OCI-LY7 (cell line): ENCODE measurements around the gene DDTL. TPM values are rescaled to one million over a fixed set of nuclear protein-coding genes. Genes with fewer than 3 reads are reported as not detected.
"Not testable (repeated sequence)": the region's sequence is repeated elsewhere in the genome, so short reads cannot be mapped to it uniquely, and the experiment has no call there.

Source experiments
- BruUV-seq: library from RNA; stranded (reverse); fragments of 400-500 nt; replicated peaks from 2 replicates; lab custom pipeline; 2021; lab: Mats Ljungman, UMichigan
- CTCF ChIA-PET: fragments of 300-600 bp; sonication (Branson Sonifier 250); formaldehyde crosslinking; loops from one replicate; lab custom pipeline; 2022; ENCODE audit warnings: antibody characterized with exemption; ENCODE audit not compliant: unreplicated experiment; lab: Charles Lee
- POLR2A ChIA-PET: fragments of 300-600 bp; sonication (Branson Sonifier 250); formaldehyde crosslinking; loops from one replicate; lab custom pipeline; 2022; ENCODE audit warnings: antibody characterized with exemption; lab: Charles Lee
- DNase-seq: peaks from one replicate; pipeline ENCODE4 v3.0.0-alpha.2; 2015; ENCODE audit warnings: low spot score
- H2AFZ ChIP-seq: fragments of 200-600 bp; sonication (generic), shearing (Covaris generic); 2 replicates; pipeline ENCODE4 v1.6.1; 2014; ENCODE audit warnings: mild to moderate bottlenecking, antibody characterized with exemption, low read length, moderate library complexity
- H3K27ac ChIP-seq: fragments of 200-600 bp; sonication (generic); 2 replicates; pipeline ENCODE4 v1.5.1; 2014; ENCODE audit warnings: mixed run types, low read depth, mild to moderate bottlenecking, moderate library complexity, low read length, inconsistent platforms; ENCODE audit not compliant: poor library complexity, severe bottlenecking
- H3K36me3 ChIP-seq: fragments of 200-600 bp; sonication (generic); 2 replicates; pipeline ENCODE4 v1.6.1; 2014; ENCODE audit warnings: mild to moderate bottlenecking, antibody characterized with exemption, low read length, moderate library complexity, mixed read lengths; ENCODE audit not compliant: insufficient read depth
- H3K4me1 ChIP-seq: fragments of 200-600 bp; sonication (generic); 2 replicates; pipeline ENCODE4 v1.5.1; 2014; ENCODE audit warnings: mild to moderate bottlenecking, low read length; ENCODE audit not compliant: insufficient read depth, poor library complexity, severe bottlenecking
- H3K4me2 ChIP-seq: fragments of 200-600 bp; sonication (generic); 2 replicates; pipeline ENCODE4 v1.6.1; 2014; ENCODE audit warnings: mild to moderate bottlenecking, low read length
- H3K4me3 ChIP-seq: fragments of 200-600 bp; sonication (generic); 2 replicates; pipeline ENCODE4 v1.5.1; 2014; ENCODE audit warnings: mild to moderate bottlenecking, low read depth, low read length; ENCODE audit not compliant: poor library complexity, severe bottlenecking
- H3K79me2 ChIP-seq: fragments of 200-600 bp; sonication (generic); 2 replicates; pipeline ENCODE4 v1.6.1; 2016; ENCODE audit warnings: low read depth, mild to moderate bottlenecking, low read length, moderate library complexity, mixed read lengths; ENCODE audit not compliant: insufficient read depth
- H3K9me2 ChIP-seq: fragments of 200-600 bp; sonication (generic); 2 replicates; pipeline ENCODE4 v1.6.1; 2016; ENCODE audit warnings: mild to moderate bottlenecking, low read length, mixed read lengths; ENCODE audit not compliant: insufficient read depth
- H3K9me3 ChIP-seq: fragments of 200-600 bp; sonication (generic); 2 replicates; pipeline ENCODE4 v1.6.1; 2014; ENCODE audit warnings: mild to moderate bottlenecking, mixed run types, low read length, mixed read lengths
- H4K20me1 ChIP-seq: fragments of 200-600 bp; sonication (generic); 2 replicates; pipeline ENCODE4 v1.6.1; 2014; ENCODE audit warnings: mild to moderate bottlenecking, antibody characterized with exemption, low read length, moderate library complexity, mixed read lengths; ENCODE audit not compliant: insufficient read depth
- intact Hi-C: fragments of 100-400 bp; cut with micrococcal nuclease; formaldehyde crosslinking; loops from one replicate; pipeline ENCODE4 v1.10.0; 2022; ENCODE audit not compliant: unreplicated experiment
- total RNA-seq, 2 experiments: library from RNA; depleted of rRNA in 1 of 2; stranded (reverse); fragments of >200 nt in 1 of 2; shearing (Covaris generic) in 1 of 2; gene quantifications; 2 replicates each; pipeline ENCODE4 v1.2.3, GENCODE V29; 2014 to 2022

DDTL gene
- total RNA-seq, 2 experiments from 2014 or later: 4.1 to 4.6 TPM

- H3K4me3 ChIP-seq, H3K4me2 ChIP-seq, intact Hi-C loops, H3K27ac ChIP-seq, H3K4me1 ChIP-seq, H3K9me2 ChIP-seq, H2AFZ ChIP-seq, POLR2A ChIA-PET, H3K79me2 ChIP-seq, DNase-seq, H4K20me1 ChIP-seq, BruUV-seq, CTCF ChIA-PET, H3K9me3 ChIP-seq: not testable (repeated sequence)
- peaks cover 27% of the 10 kb centered on the region for H3K36me3 ChIP-seq
These were observed 7.7 kb downstream of the DDTL start, which contains the start of gene DDT for GRCh38 chr22:23974345-23974744. DDT (minus strand) TSS chr22:23974441; CDS start chr22:23974414, 27 bp downstream.

- H4K20me1 ChIP-seq, H3K79me2 ChIP-seq, intact Hi-C loops, CTCF ChIA-PET, H3K4me2 ChIP-seq, DNase-seq, H3K27ac ChIP-seq, H3K4me3 ChIP-seq, POLR2A ChIA-PET, BruUV-seq, H3K9me3 ChIP-seq, H2AFZ ChIP-seq, H3K4me1 ChIP-seq, H3K9me2 ChIP-seq: not testable (repeated sequence)
- H3K36me3 ChIP-seq: peaks cover 22% of the 10 kb centered on the region
These were observed 8.2 kb downstream of the DDTL start for GRCh38 chr22:23974836-23975352.

GRCh38 chr22:23977304-23977703 is 10.6 kb downstream of the DDTL start:
- H3K27ac ChIP-seq, H3K4me1 ChIP-seq, DNase-seq, H3K79me2 ChIP-seq, H3K9me2 ChIP-seq, H3K36me3 ChIP-seq, H3K4me3 ChIP-seq, intact Hi-C loops, POLR2A ChIA-PET, H3K4me2 ChIP-seq, CTCF ChIA-PET, H3K9me3 ChIP-seq, H2AFZ ChIP-seq, H4K20me1 ChIP-seq, BruUV-seq: not testable (repeated sequence)

GRCh38 chr22:23979557-23980240 is 13.0 kb downstream of the DDTL start, which contains the start of gene GSTT2:
GSTT2 (plus strand) TSS chr22:23980134.
- H2AFZ ChIP-seq, BruUV-seq, H3K4me3 ChIP-seq, H3K4me2 ChIP-seq, H3K4me1 ChIP-seq, CTCF ChIA-PET, H3K9me2 ChIP-seq, H4K20me1 ChIP-seq, H3K36me3 ChIP-seq, H3K79me2 ChIP-seq, POLR2A ChIA-PET, H3K9me3 ChIP-seq, DNase-seq, H3K27ac ChIP-seq: not testable (repeated sequence)
- intact Hi-C loops: loop anchor here (10.0 kb wide), 1 partner anchor 265 kb away; the partner anchor contains the start of gene GGT5

GRCh38 chr22:23980567-23980966 is 13.9 kb downstream of the DDTL start:
- H3K36me3 ChIP-seq, H3K4me3 ChIP-seq, H3K27ac ChIP-seq, DNase-seq, H3K79me2 ChIP-seq, POLR2A ChIA-PET, H2AFZ ChIP-seq, H3K4me2 ChIP-seq, H3K4me1 ChIP-seq, CTCF ChIA-PET, H3K9me3 ChIP-seq, H3K9me2 ChIP-seq, BruUV-seq, H4K20me1 ChIP-seq: not testable (repeated sequence)
- intact Hi-C loops: loop anchor here (10.0 kb wide), 1 partner anchor 264 kb away; the partner anchor contains the start of gene GGT5
